Activated CD4-positive, alpha-beta T cell treated with anti-CD3 and anti-CD28 coated beads for 4 hours (primary cell): ENCODE measurements around the gene CCDC102A.

Experiments used
- DNase-seq, 2 donors: peaks; one replicate each; pipeline ENCODE4 v3.0.0-alpha.2; 2020

CCDC102A gene

GRCh38 chr16:57476546-57477410 lies 59.6 kb downstream of the CCDC102A start:
- DNase-seq = no peak

GRCh38 chr16:57475711-57476339 lies 60.5 kb downstream of the CCDC102A start:
- DNase-seq = peak; percentile 33 to 71

DNA sequence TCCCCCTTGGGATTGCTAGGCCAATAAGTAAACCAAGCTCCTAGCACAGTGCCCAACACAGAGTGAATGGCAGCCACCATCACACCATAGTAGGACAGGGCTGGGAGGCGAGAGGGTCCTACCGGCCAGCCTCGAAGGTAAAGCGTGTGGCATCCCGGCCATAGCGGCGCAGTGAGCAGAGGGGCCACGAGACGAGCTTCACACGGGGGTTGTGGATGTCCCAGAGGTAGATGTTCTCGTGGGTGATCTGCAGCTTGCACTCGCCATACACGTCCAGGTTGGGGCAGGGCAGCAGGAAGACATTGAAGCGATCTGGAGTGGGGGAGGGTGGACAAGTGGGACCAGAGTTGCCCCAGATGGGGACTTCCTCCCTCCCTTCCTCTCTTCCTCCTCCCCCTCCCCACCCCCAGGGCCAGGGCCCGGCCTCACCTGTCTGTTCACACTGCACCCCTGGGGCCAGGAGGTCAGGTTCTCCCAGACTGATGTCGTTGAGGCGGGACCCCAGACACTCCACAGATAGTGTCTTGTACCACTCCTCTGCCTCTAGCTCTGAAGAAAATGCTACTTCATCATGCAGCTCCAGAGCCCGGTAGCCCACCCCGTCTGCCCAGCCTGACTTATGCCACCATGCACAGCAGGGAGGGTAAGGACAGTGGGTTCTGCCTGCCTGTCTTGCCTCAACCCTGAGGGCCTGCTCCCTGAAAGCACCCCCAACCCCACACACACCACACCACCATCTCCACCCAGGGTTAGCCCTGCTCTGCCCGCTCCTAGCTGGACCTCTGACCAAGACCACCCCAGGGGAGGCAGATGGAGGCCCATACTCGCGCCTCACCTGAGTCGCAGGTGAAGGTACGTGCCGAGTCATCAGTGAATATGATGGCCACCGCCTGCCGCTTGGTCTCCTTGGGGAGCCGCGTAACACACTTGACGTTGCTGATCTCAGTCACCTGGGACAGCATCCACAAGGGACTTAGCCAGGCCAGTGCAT lies 61.4 kb downstream of the CCDC102A start:
- no peak for DNase-seq

GRCh38 chr16:57473906-57474305 lies 62.5 kb downstream of the CCDC102A start:
- no peak for DNase-seq

DNA sequence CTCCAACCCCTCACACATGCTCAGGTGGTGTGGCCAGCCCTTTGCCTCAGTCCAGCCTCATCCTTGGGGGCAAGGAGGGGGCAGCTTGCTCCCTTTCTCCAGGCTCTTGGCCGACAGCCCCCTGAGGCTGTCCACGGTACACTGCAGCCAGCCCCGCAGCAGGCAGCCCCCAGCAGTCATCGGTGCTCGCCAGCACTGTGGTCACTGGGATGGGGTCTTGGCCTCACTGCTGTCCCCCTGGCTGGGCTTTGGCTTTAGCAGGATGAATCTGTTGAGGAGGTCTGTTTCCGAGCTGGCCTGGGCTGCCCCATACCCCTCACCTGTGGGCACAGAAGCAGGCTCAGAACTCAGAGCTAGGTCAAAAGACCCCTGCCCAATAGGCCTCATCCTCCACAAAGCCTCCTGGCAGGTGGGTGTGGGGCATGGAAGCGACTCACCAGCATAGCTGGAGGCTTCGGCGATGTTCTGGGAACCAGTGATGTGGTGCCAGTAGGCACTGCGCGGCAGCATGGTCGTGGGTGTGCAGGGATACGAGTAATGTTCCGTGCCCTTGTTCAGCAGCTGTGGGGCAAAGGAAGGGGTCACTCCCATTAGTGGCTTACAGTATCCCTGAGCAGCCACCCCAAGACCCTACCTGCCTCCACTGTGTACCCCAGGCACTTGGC lies 63.1 kb downstream of the CCDC102A start:
- no peak for DNase-seq

- no peak for DNase-seq
These were observed 63.7 kb downstream of the CCDC102A start for GRCh38 chr16:57472665-57473060.

GRCh38 chr16:57471852-57472664 lies 64.3 kb downstream of the CCDC102A start:
- DNase-seq = no peak

- DNase-seq = no peak
These were observed 65.2 kb downstream of the CCDC102A start for GRCh38 chr16:57471209-57471608.

DNA sequence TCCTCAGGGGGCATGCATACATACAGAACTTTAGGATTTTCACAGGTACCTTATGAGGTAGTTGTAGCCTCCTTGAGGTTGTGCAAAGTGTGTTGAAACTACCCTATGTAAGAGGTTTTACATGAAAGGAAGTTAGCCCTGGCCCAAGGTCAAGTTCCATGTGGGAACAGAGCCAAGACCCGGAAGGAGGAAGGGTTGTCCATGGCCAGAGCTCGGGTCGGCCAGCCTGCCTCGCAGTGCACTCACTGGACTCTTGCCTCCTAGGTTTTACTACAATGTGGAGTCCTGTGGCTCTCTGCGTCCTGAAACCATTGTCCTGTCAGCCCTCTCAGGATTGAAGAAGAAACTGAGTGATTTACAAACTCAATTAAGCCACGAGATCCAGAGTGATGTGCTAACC lies 65.7 kb downstream of the CCDC102A start:
- no peak for DNase-seq

GRCh38 chr16:57469917-57470470 lies 66.4 kb downstream of the CCDC102A start:
- DNase-seq = no peak

DNA sequence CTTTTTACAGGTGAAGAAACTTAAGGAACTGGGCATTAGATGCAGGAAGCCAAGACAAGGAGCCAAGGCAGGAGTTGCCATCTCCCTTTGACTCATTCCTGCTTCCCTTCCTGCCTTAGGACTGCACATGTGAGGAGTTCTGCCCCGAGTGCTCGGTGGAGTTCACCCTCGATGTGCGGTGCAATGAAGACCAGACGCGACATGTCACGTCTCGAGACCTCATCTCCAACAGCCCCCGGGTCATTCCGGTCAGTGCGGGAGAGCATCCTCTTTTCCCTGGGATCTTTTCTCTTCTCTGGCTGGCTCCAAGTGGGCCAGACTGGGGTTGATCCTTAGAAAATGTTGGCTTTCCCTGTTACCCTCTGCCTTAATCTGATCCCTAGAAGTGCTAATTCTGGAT lies 67.3 kb downstream of the CCDC102A start:
- no peak for DNase-seq

GRCh38 chr16:57468346-57468745 lies 68.0 kb downstream of the CCDC102A start:
- DNase-seq = no peak

DNA sequence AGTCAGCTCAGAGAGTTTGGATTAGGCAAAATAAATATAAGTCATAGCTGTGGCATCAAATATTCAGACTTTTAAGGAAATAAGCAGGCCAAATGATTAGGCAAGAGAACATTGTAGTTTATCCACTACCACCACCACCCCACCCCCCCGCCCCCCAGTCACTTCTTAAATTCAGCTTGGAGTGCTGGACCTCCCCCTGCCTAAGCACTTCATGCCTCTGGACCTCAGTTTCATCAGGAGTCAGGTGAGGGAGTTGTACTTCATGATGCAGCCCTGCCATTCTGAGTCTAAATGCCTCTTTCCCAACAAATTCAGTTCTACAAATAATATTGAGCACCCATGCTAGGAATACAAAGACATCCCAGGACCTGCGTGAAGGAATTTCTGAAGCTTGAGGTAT lies 71.8 kb downstream of the CCDC102A start:
- no peak for DNase-seq

DNA sequence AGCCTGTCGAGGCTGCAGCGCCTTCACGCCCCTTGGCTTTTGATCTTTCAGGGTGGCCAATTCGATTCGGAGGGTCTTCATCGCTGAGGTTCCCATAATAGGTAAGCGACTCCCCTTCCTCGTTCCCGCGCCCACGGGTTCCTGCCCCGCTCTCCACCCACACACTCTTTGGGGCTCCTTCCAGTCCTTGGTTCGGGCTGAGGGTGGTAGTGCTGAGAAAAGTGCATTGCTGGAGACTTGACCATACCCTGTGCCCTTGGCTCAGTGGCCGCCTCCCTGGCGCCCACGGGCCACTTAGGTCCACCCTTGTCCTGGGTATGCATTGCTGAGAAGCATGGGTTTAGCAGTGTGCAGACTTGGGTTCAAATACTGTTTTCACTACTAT lies 73.4 kb downstream of the CCDC102A start:
- no peak for DNase-seq

- peak; percentile 88 to 93 for DNase-seq
These were observed 74.0 kb downstream of the CCDC102A start, which contains the start of gene POLR2C for GRCh38 chr16:57462209-57462977. Gene POLR2C (plus strand): TSS chr16:57462679. CDS start chr16:57462725, 46 bp downstream.
